H1 (cell line): ENCODE measurements around the gene OR1N1. TPM values are rescaled to one million over a fixed set of nuclear protein-coding genes. Genes with fewer than 3 reads are reported as not detected.

ENCODE experiments used
- CTCF ChIA-PET: fragments of 300-600 bp; sonication (Branson Sonifier 250); formaldehyde crosslinking; loops from one replicate; lab custom pipeline; 2021; ENCODE audit not compliant: partially characterized antibody; lab: Charles Lee
- POLR2A ChIA-PET: fragments of 300-600 bp; sonication (Branson Sonifier 250); formaldehyde crosslinking; loops from one replicate; lab custom pipeline; 2021; ENCODE audit warnings: inconsistent platforms; ENCODE audit not compliant: partially characterized antibody; lab: Charles Lee
- DNase-seq, 2 experiments: peaks; one replicate each; pipeline versions ENCODE4 v3.0.0 to v3.0.0-alpha.2; 2010 to 2022; ENCODE audit warnings: low spot score in 2 of 2, low read depth in 1 of 2, mixed read lengths in 1 of 2
- FAIRE-seq: peaks from 2 replicates; lab custom pipeline; 2011; peaks lifted over from hg19 to GRCh38; lab: Jason Lieb, UNC
- H2AFZ ChIP-seq: 2 replicates; pipeline ENCODE4 v1.8.1; 2012; ENCODE audit warnings: low read length, inconsistent platforms
- H2AK5ac ChIP-seq: 2 replicates; pipeline ENCODE4 v1.6.1; 2013; ENCODE audit warnings: low read depth, low read length
- H2BK120ac ChIP-seq: replicated peaks from 2 replicates; pipeline ENCODE3; 2013; ENCODE audit warnings: low read depth, low read length, inconsistent platforms
- H2BK12ac ChIP-seq: 2 replicates; pipeline ENCODE4 v1.6.1; 2013; ENCODE audit warnings: low read depth, low read length
- H2BK15ac ChIP-seq: 2 replicates; pipeline ENCODE4 v1.6.1; 2013; ENCODE audit warnings: low read length
- H2BK20ac ChIP-seq: 2 replicates; pipeline ENCODE4 v1.6.1; 2013; ENCODE audit warnings: low read length
- H2BK5ac ChIP-seq: 2 replicates; pipeline ENCODE4 v1.6.1; 2013; ENCODE audit warnings: low read depth, low read length
- H3K14ac ChIP-seq: 2 replicates; pipeline ENCODE4 v1.6.1; 2013; ENCODE audit warnings: inconsistent platforms; ENCODE audit not compliant: insufficient read length
- H3K18ac ChIP-seq: 2 replicates; pipeline ENCODE4 v1.6.1; 2013; ENCODE audit warnings: low read length; ENCODE audit errors: extremely low read depth
- H3K23ac ChIP-seq: 2 replicates; pipeline ENCODE4 v1.6.1; 2013; ENCODE audit warnings: inconsistent platforms; ENCODE audit not compliant: insufficient read length
- H3K23me2 ChIP-seq: 2 replicates; pipeline ENCODE4 v1.6.1; 2013; ENCODE audit warnings: low read depth, low read length
- H3K27ac ChIP-seq: 2 replicates; pipeline ENCODE4 v1.6.1; 2011; ENCODE audit warnings: low read depth, low read length, inconsistent platforms
- H3K27me3 ChIP-seq, 4 experiments: replicated peaks in 1 of 4; 1 replicate in 1 of 4; 2 replicates in 3 of 4; pipeline versions ENCODE4 v1.6.1 to v1.8.1; 2011 to 2013; ENCODE audit warnings: low read length in 3 of 4, mild to moderate bottlenecking in 3 of 4, inconsistent platforms in 2 of 4, mixed read lengths in 2 of 4, moderate library complexity in 1 of 4; ENCODE audit not compliant: control insufficient read depth in 3 of 4, insufficient read depth in 3 of 4; ENCODE audit errors: extremely low read depth in 1 of 4
- H3K36me3 ChIP-seq, 4 experiments: 2 replicates each; pipeline versions ENCODE4 v1.6.1 to v1.8.1; 2011 to 2013; ENCODE audit warnings: mild to moderate bottlenecking in 4 of 4, low read length in 3 of 4, moderate library complexity in 2 of 4, control low read depth in 1 of 4, inconsistent platforms in 1 of 4; ENCODE audit not compliant: insufficient read depth in 4 of 4, control insufficient read depth in 2 of 4
- H3K4ac ChIP-seq: replicated peaks from 2 replicates; pipeline ENCODE3; 2013; ENCODE audit warnings: low read length, low read depth, mixed read lengths, inconsistent platforms; ENCODE audit not compliant: insufficient read length
- H3K4me1 ChIP-seq, 4 experiments: replicated peaks in 1 of 4; 1 replicate in 1 of 4; 2 replicates in 3 of 4; pipeline versions ENCODE4 v1.6.1 to v1.8.1; 2011 to 2013; ENCODE audit warnings: low read length in 3 of 4, inconsistent platforms in 2 of 4, mixed read lengths in 1 of 4; ENCODE audit not compliant: insufficient read depth in 4 of 4, control insufficient read depth in 3 of 4
- H3K4me2 ChIP-seq, 2 experiments: 2 replicates each; pipeline versions ENCODE4 v1.6.1 to v1.8.1; 2011 to 2013; ENCODE audit warnings: low read depth in 2 of 2, low read length in 2 of 2, control low read depth in 1 of 2, inconsistent platforms in 1 of 2, mild to moderate bottlenecking in 1 of 2; ENCODE audit not compliant: insufficient read depth in 1 of 2
- H3K4me3 ChIP-seq, 4 experiments: fragments of 200-600, 300-600 bp in 1 of 4; sonication (generic), shearing (Covaris generic), sonication (Bioruptor Twin) in 1 of 4; 2 replicates each; pipeline versions ENCODE4 v1.5.1 to v1.8.1; 2011 to 2016; ENCODE audit warnings: low read length in 4 of 4, low read depth in 3 of 4, control low read depth in 2 of 4, inconsistent platforms in 2 of 4, mild to moderate bottlenecking in 2 of 4, mixed read lengths in 1 of 4, moderate library complexity in 1 of 4; ENCODE audit not compliant: insufficient read depth in 2 of 4; ENCODE audit errors: extremely low read depth in 1 of 4
- H3K56ac ChIP-seq: replicated peaks from 2 replicates; pipeline ENCODE3; 2013; ENCODE audit warnings: low read depth, mild to moderate bottlenecking, mixed read lengths, low read length, inconsistent platforms; ENCODE audit not compliant: insufficient read length
- H3K79me1 ChIP-seq: 2 replicates; pipeline ENCODE4 v1.6.1; 2013; ENCODE audit warnings: low read depth, low read length, control low read depth
- H3K79me2 ChIP-seq, 2 experiments: 2 replicates each; pipeline versions ENCODE4 v1.6.1 to v1.8.1; 2012 to 2013; ENCODE audit warnings: low read length in 2 of 2, mild to moderate bottlenecking in 2 of 2, inconsistent platforms in 1 of 2; ENCODE audit not compliant: insufficient read depth in 2 of 2, control insufficient read depth in 1 of 2
- H3K9ac ChIP-seq, 4 experiments: replicated peaks in 1 of 4; 1 replicate in 1 of 4; 2 replicates in 3 of 4; pipeline versions ENCODE4 v1.6.1 to v1.8.1; 2011 to 2013; ENCODE audit warnings: low read depth in 3 of 4, low read length in 3 of 4, control low read depth in 2 of 4, mild to moderate bottlenecking in 2 of 4, moderate library complexity in 2 of 4, inconsistent platforms in 1 of 4; ENCODE audit errors: extremely low read depth in 1 of 4
- H3K9me3 ChIP-seq, 2 experiments: 2 replicates each; pipeline versions ENCODE4 v1.6.1 to v1.8.1; 2012 to 2013; ENCODE audit warnings: mild to moderate bottlenecking in 2 of 2, moderate library complexity in 2 of 2, control low read depth in 1 of 2, inconsistent platforms in 1 of 2, low read depth in 1 of 2, low read length in 1 of 2, mixed read lengths in 1 of 2; ENCODE audit not compliant: insufficient read depth in 2 of 2
- H4K20me1 ChIP-seq, 2 experiments: replicated peaks in 1 of 2; 2 replicates each; pipeline versions ENCODE3 to v1.8.1; 2011 to 2013; ENCODE audit warnings: inconsistent platforms in 2 of 2, low read length in 2 of 2, mild to moderate bottlenecking in 1 of 2; ENCODE audit not compliant: insufficient read depth in 2 of 2, control insufficient read depth in 1 of 2
- H4K5ac ChIP-seq: 2 replicates; pipeline ENCODE4 v1.6.1; 2013; ENCODE audit warnings: low read length, low read depth, mixed read lengths, inconsistent platforms; ENCODE audit not compliant: insufficient read length
- H4K8ac ChIP-seq: 2 replicates; pipeline ENCODE4 v1.8.0; 2013; ENCODE audit warnings: mild to moderate bottlenecking, moderate library complexity, low read length, inconsistent platforms; ENCODE audit not compliant: insufficient read depth; ENCODE audit errors: extremely low read depth
- H4K91ac ChIP-seq: replicated peaks from 2 replicates; pipeline ENCODE3; 2013; ENCODE audit warnings: low read length, mixed read lengths, inconsistent platforms; ENCODE audit not compliant: insufficient read length
- ATF2 ChIP-seq: IDR thresholded peaks from 2 replicates; pipeline ENCODE4 v1.6.1; 2012; ENCODE audit warnings: low read length, inconsistent platforms
- BCL11A ChIP-seq, 2 experiments: IDR thresholded peaks; one replicate each; pipeline ENCODE4 v1.6.1; 2011; ENCODE audit warnings: low read depth in 2 of 2, low read length in 2 of 2, mild to moderate bottlenecking in 2 of 2
- CHD2 ChIP-seq: IDR thresholded peaks from 2 replicates; pipeline ENCODE4 v1.6.1; 2012; ENCODE audit warnings: low read length, improper control_type of control experiment
- EP300 ChIP-seq, 2 experiments: IDR thresholded peaks; 1 replicate in 1 of 2; 2 replicates in 1 of 2; pipeline ENCODE4 v1.6.1; 2011 to 2012; ENCODE audit warnings: low read depth in 2 of 2, low read length in 2 of 2, mild to moderate bottlenecking in 2 of 2, borderline replicate concordance in 1 of 2, inconsistent platforms in 1 of 2, moderate library complexity in 1 of 2
- EZH2 ChIP-seq: fragments of 200-600 bp; sonication (generic); IDR thresholded peaks from 2 replicates; pipeline ENCODE4 v1.7.1; 2012; ENCODE audit warnings: low read depth, mild to moderate bottlenecking, moderate library complexity, low read length, inconsistent platforms; ENCODE audit not compliant: severe bottlenecking
- JUN ChIP-seq: IDR thresholded peaks from 2 replicates; pipeline ENCODE4 v1.6.1; 2011; ENCODE audit warnings: low read depth, mild to moderate bottlenecking, improper control_type of control experiment, low read length
- JUND ChIP-seq: IDR thresholded peaks from 2 replicates; pipeline ENCODE4 v1.6.1; 2011; ENCODE audit warnings: mild to moderate bottlenecking, improper control_type of control experiment, low read length
- RXRA ChIP-seq: IDR thresholded peaks from 2 replicates; pipeline ENCODE4 v1.6.1; 2011; ENCODE audit warnings: low read depth, mild to moderate bottlenecking, low read length, moderate library complexity; ENCODE audit not compliant: insufficient read depth
- SIX5 ChIP-seq: IDR thresholded peaks from 2 replicates; pipeline ENCODE4 v1.6.1; 2011; ENCODE audit warnings: mild to moderate bottlenecking, low read depth, low read length
- SP4 ChIP-seq: IDR thresholded peaks from 2 replicates; pipeline ENCODE4 v1.6.1; 2012; ENCODE audit warnings: low read length, inconsistent platforms
- SUZ12 ChIP-seq: fragments of 200-600 bp; sonication (generic); IDR thresholded peaks from 2 replicates; pipeline ENCODE4 v1.6.1; 2012; ENCODE audit warnings: mild to moderate bottlenecking, inconsistent platforms, low read length, moderate library complexity, mixed read lengths
- WGBS, 2 experiments: shearing (Covaris generic) in 1 of 2; methylation state at CpG; one replicate each; pipeline versions ENCODE4 v1.1.6 to v1.1.7; 2013 to 2015; ENCODE audit warnings: low lambda C conversion rate in 2 of 2, mixed read lengths in 2 of 2, inconsistent platforms in 1 of 2, low coverage in 1 of 2, missing lambda C conversion rate in 1 of 2; ENCODE audit not compliant: insufficient replicate concordance in 2 of 2, insufficient coverage in 1 of 2, insufficient read length in 1 of 2; ENCODE audit errors: extremely low coverage in 1 of 2, missing lambda C conversion rate in 1 of 2; 5-methylcytosine and 5-hydroxymethylcytosine counted together
- polyA plus RNA-seq, 7 experiments: library from polyadenylated mRNA; depleted of rRNA in 3 of 7; stranded (reverse) in 5 of 7; unstranded in 2 of 7; fragments of >200 nt in 5 of 7; fragments of 200-250 nt in 2 of 7; gene quantifications; 1 replicate in 5 of 7; 2 replicates in 1 of 7; 4 replicates in 1 of 7; pipeline versions ENCODE4 v1.2.1 to v1.2.3, GENCODE V29; 2011 to 2013; ENCODE audit warnings: missing spikeins in 2 of 7, mixed read lengths in 2 of 7
- total RNA-seq: library from RNA; stranded (reverse); fragmentation: NEBNext Ultra II Directional; extraction: Animal tissue kit (Norgen Biotek cat#: 25700); gene quantifications from 2 replicates; pipeline ENCODE4 v1.2.1, GENCODE V29; 2021
- TF ChIP-seq, protein P1 (sequence below): IDR thresholded peaks from 2 replicates; pipeline ENCODE4 v1.6.1; 2012; ENCODE audit warnings: inconsistent platforms

Gene OR1N1
- total and polyA plus RNA-seq, 2 of the 8 experiments (the other 6 are each of a cell fraction or from before 2014, with no cell fraction given), result not detected

- no peak for FAIRE-seq
- no peaks in the 10 kb centered on the region for H3K27me3 ChIP-seq
- TF ChIP-seq BCL11A (IDR thresholded peaks at IDR 0.05; ENCODE audit: low read depth in 2 of 2, low read length in 2 of 2) (no peak), SUZ12 (no peak), RXRA (no peak), SP4 (no peak), SIX5 (no peak), JUN (no peak), JUND (no peak), CHD2 (no peak), ATF2 (no peak), EZH2 (no peak), EP300 (IDR thresholded peaks at IDR 0.05; ENCODE audit: borderline replicate concordance in 1 of 2, low read depth in 2 of 2, low read length in 2 of 2) (no peak)
- TF ChIP-seq, protein P1, sequence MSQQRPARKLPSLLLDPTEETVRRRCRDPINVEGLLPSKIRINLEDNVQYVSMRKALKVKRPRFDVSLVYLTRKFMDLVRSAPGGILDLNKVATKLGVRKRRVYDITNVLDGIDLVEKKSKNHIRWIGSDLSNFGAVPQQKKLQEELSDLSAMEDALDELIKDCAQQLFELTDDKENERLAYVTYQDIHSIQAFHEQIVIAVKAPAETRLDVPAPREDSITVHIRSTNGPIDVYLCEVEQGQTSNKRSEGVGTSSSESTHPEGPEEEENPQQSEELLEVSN, result no peak
These were observed 11.7 kb upstream of the OR1N1 start for GRCh38 chr9:122538757-122539156.

More at GRCh38 chr9:122538757-122539156, 11.7 kb upstream of the OR1N1 start:
- no peak overlapping the region for H3K56ac ChIP-seq
- H2AFZ ChIP-seq, result no peak overlapping the region
- no peak overlapping the region for H2BK20ac ChIP-seq
- H4K5ac ChIP-seq, result no peak overlapping the region
- no peak overlapping the region for H3K4me3 ChIP-seq
- ChIA-PET POLR2A (no interaction called here), CTCF (no interaction called here)
- no peak overlapping the region for H3K27ac ChIP-seq
- H3K4me2 ChIP-seq, result no peak overlapping the region
- no peak overlapping the region for H2AK5ac ChIP-seq
- H3K36me3 ChIP-seq, result no peaks in the 10 kb centered on the region
- H4K8ac ChIP-seq, result no peak overlapping the region
- no peak overlapping the region for H3K23ac ChIP-seq
- no peak overlapping the region for H3K14ac ChIP-seq
- peaks cover 32 to 51% of the 10 kb centered on the region in 2 experiments for H3K9me3 ChIP-seq
- H3K9ac ChIP-seq, result no peak overlapping the region
- H4K91ac ChIP-seq, result no peak overlapping the region
- no peak for DNase-seq
- H2BK5ac ChIP-seq, result no peak overlapping the region
- H2BK120ac ChIP-seq, result no peak overlapping the region
- no peaks in the 10 kb centered on the region for H3K79me2 ChIP-seq
- no peak overlapping the region for H3K18ac ChIP-seq
- H3K79me1 ChIP-seq, result no peaks in the 10 kb centered on the region
- H3K23me2 ChIP-seq, result no peaks in the 10 kb centered on the region
- no peaks in the 10 kb centered on the region for H4K20me1 ChIP-seq
- H3K4me1 ChIP-seq, result no peaks in the 10 kb centered on the region
- no peak overlapping the region for H3K4ac ChIP-seq
- no peak overlapping the region for H2BK15ac ChIP-seq
- no peak overlapping the region for H2BK12ac ChIP-seq
- 82% methylated on average over 2 of the region's 2 CpGs; no CpG with 5 or more reads in 1 of the 2 experiments for WGBS, 2 experiments
